AG09319 (cell line): Measurements from ENCODE around the gene PPIL3.
A peak's percentile ranks its signal among the peaks of the same experiment; 100 is the strongest.

ENCODE experiments used
- DNase-seq: peaks from one replicate; pipeline ENCODE4 v3.0.0-alpha.2; 2010; ENCODE audit warnings: low read depth; ENCODE audit errors: extremely low read depth
- CTCF ChIP-seq: IDR thresholded peaks from 2 replicates; pipeline ENCODE4 v1.5.1; 2011; ENCODE audit warnings: low read depth, mild to moderate bottlenecking, inconsistent platforms, low read length, moderate library complexity

PPIL3 gene

GRCh38 chr2:200888704-200889625 is at the start of gene PPIL3, which contains the start of gene NIF3L1:
TSS of gene PPIL3 (minus strand) at chr2:200889077. CDS start at chr2:200887615, 1,462 bp downstream.
TSS of gene NIF3L1 (plus strand) at chr2:200889371. CDS start at chr2:200891944, 2,573 bp downstream.
- DNase-seq, result peak; percentile 89
- TF ChIP-seq CTCF, result no peak

GRCh38 chr2:200930947-200931626 is 42.2 kb upstream of the PPIL3 start:
- no peak for DNase-seq
- no peak for TF ChIP-seq CTCF

- no peak for TF ChIP-seq CTCF
- DNase-seq, result no peak
Measured at GRCh38 chr2:200929334-200930249, 40.7 kb upstream of the PPIL3 start.

- no peak for TF ChIP-seq CTCF
- no peak for DNase-seq
Measured at GRCh38 chr2:200922439-200922838, 33.6 kb upstream of the PPIL3 start.

- TF ChIP-seq CTCF, result no peak
- no peak for DNase-seq
Measured at GRCh38 chr2:200913654-200914053, 24.8 kb upstream of the PPIL3 start.

GRCh38 chr2:200909958-200910357 is 21.1 kb upstream of the PPIL3 start:
- no peak for DNase-seq
- no peak for TF ChIP-seq CTCF
